Measurements from ENCODE around the gene SDC4. TPM values are rescaled to one million over a fixed set of nuclear protein-coding genes. Genes with fewer than 3 reads are reported as not detected.

Gene SDC4
- total RNA-seq, 1 experiment from 2014 or later = 242 TPM

DNA sequence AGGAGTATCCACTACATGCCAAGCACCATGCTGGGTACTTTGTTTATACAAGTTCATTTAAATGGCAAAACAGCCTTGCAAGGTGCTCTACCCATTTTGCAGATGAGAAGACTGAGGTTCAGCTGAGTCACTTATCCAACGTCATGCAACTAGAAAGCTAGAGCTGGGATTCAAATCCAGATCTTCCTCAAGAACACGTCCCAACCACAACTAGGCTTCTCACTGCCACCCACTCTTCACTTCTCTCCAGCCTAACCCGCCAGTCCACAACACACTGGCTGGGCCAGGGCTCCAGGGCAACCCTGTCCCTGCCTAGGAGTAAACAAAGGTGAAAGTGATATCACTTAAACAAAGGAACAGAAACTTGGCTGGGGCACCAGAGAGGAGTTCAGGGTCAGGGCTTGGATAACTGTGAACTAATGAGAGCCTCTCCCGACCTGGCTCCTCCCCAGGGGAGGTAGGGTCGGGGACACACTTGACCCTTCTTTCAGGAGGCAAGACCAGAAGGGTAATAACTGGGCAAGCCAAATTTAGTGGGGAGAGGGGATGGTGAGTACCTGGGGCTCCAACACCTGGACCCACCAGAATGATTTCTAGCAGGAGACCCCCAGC, 7.9 kb downstream of the SDC4 start:
- Mint-ChIP-seq H3K36me3 (ENCODE audit: insufficient read depth, unreplicated experiment) (peaks cover 100% of the 10 kb centered on the region), H3K4me3 (ENCODE audit: unreplicated experiment) (peak overlapping the region; percentile 97), H3K4me1 (ENCODE audit: low read depth, unreplicated experiment) (peaks cover 95% of the 10 kb centered on the region), H3K27me3 (ENCODE audit: insufficient read depth, unreplicated experiment) (no peaks in the 10 kb centered on the region), H3K27ac (ENCODE audit: unreplicated experiment) (peak overlapping the region; percentile 77), H3K9me3 (ENCODE audit: unreplicated experiment) (no peaks in the 10 kb centered on the region)
- TF ChIP-seq, protein P1, sequence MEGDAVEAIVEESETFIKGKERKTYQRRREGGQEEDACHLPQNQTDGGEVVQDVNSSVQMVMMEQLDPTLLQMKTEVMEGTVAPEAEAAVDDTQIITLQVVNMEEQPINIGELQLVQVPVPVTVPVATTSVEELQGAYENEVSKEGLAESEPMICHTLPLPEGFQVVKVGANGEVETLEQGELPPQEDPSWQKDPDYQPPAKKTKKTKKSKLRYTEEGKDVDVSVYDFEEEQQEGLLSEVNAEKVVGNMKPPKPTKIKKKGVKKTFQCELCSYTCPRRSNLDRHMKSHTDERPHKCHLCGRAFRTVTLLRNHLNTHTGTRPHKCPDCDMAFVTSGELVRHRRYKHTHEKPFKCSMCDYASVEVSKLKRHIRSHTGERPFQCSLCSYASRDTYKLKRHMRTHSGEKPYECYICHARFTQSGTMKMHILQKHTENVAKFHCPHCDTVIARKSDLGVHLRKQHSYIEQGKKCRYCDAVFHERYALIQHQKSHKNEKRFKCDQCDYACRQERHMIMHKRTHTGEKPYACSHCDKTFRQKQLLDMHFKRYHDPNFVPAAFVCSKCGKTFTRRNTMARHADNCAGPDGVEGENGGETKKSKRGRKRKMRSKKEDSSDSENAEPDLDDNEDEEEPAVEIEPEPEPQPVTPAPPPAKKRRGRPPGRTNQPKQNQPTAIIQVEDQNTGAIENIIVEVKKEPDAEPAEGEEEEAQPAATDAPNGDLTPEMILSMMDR (IDR thresholded peaks at IDR 0.05; ENCODE audit: insufficient read depth in 1 of 2, low read depth in 1 of 2, low read length in 1 of 2, severe bottlenecking in 1 of 2, unreplicated experiment in 1 of 2) = no peak
- no peaks in the 10 kb centered on the region for H3K27me3 ChIP-seq (replicated peaks; ENCODE audit: control insufficient read depth, insufficient read depth, low read length)
- BruUV-seq (replicated peaks) = no TSS peak
- CTCF ChIA-PET = interaction anchor here (1.4 to 4.4 kb wide), 3 partner anchors 17 to 23 kb away, joined by 4 to 50 read pairs (median 44); partner anchors contain the start of gene SYS1
- DNase-seq = peak in 1 of 2 experiments; percentile 35
- peaks cover 94% of the 10 kb centered on the region for H3K4me1 ChIP-seq
- intact Hi-C loops (cut with micrococcal nuclease; ENCODE audit: unreplicated experiment) = no loop called here
- POLR2A ChIA-PET = interaction anchor here (9.0 kb wide), 1 partner anchor 21 kb away, joined by 229 read pairs; the partner anchor contains the start of gene SYS1
- no peak overlapping the region for H3K4me3 ChIP-seq (ENCODE audit: low read depth, low read length)
- H3K9me3 ChIP-seq = no peaks in the 10 kb centered on the region
- peaks cover 15% of the 10 kb centered on the region for H3K36me3 ChIP-seq (ENCODE audit: control insufficient read depth, insufficient read depth, low read length)

GRCh38 chr20:45339799-45340198, 8.4 kb downstream of the SDC4 start:
- H3K4me3 Mint-ChIP-seq (ENCODE audit: unreplicated experiment) = peak overlapping the region; percentile 39
- peaks cover 100% of the 10 kb centered on the region for H3K36me3 Mint-ChIP-seq (ENCODE audit: insufficient read depth, unreplicated experiment)
- TF ChIP-seq, protein P1 (IDR thresholded peaks at IDR 0.05; ENCODE audit: insufficient read depth in 1 of 2, low read depth in 1 of 2, low read length in 1 of 2, severe bottlenecking in 1 of 2, unreplicated experiment in 1 of 2) = no peak
- DNase-seq = no peak
- Histone ChIP-seq H3K27me3 (replicated peaks; ENCODE audit: control insufficient read depth, insufficient read depth, low read length) (no peaks in the 10 kb centered on the region), H3K36me3 (ENCODE audit: control insufficient read depth, insufficient read depth, low read length) (peaks cover 17% of the 10 kb centered on the region), H3K4me3 (ENCODE audit: low read depth, low read length) (no peak overlapping the region), H3K4me1 (peaks cover 88% of the 10 kb centered on the region), H3K9me3 (no peaks in the 10 kb centered on the region)
- ChIA-PET POLR2A (interaction anchor here (9.0 kb wide), 1 partner anchor 22 kb away, joined by 229 read pairs; the partner anchor contains the start of gene SYS1), CTCF (no interaction called here)
- H3K4me1 Mint-ChIP-seq (ENCODE audit: low read depth, unreplicated experiment) = peaks cover 89% of the 10 kb centered on the region
- no peaks in the 10 kb centered on the region for H3K27me3 Mint-ChIP-seq (ENCODE audit: insufficient read depth, unreplicated experiment)
- BruUV-seq (replicated peaks) = no TSS peak
- intact Hi-C loops (cut with micrococcal nuclease; ENCODE audit: unreplicated experiment) = no loop called here
- peak overlapping the region; percentile 77 for H3K27ac Mint-ChIP-seq (ENCODE audit: unreplicated experiment)
- no peaks in the 10 kb centered on the region for H3K9me3 Mint-ChIP-seq (ENCODE audit: unreplicated experiment)

- Mint-ChIP-seq H3K4me1 (ENCODE audit: low read depth, unreplicated experiment) (peaks cover 82% of the 10 kb centered on the region), H3K27me3 (ENCODE audit: insufficient read depth, unreplicated experiment) (no peaks in the 10 kb centered on the region), H3K27ac (ENCODE audit: unreplicated experiment) (peak overlapping the region; percentile 77), H3K9me3 (ENCODE audit: unreplicated experiment) (no peaks in the 10 kb centered on the region), H3K36me3 (ENCODE audit: insufficient read depth, unreplicated experiment) (peaks cover 100% of the 10 kb centered on the region), H3K4me3 (ENCODE audit: unreplicated experiment) (peak overlapping the region; percentile 39)
- DNase-seq = no peak
- no peak overlapping the region for H3K4me3 ChIP-seq (ENCODE audit: low read depth, low read length)
- CTCF ChIA-PET = interaction anchor here (0.6 kb wide), 1 partner anchor 13 kb away, joined by 3 read pairs; no protein-coding TSS in a partner anchor
- BruUV-seq (replicated peaks) = no TSS peak
- peaks cover 17% of the 10 kb centered on the region for H3K36me3 ChIP-seq (ENCODE audit: control insufficient read depth, insufficient read depth, low read length)
- peaks cover 81% of the 10 kb centered on the region for H3K4me1 ChIP-seq
- TF ChIP-seq, protein P1 (IDR thresholded peaks at IDR 0.05; ENCODE audit: insufficient read depth in 1 of 2, low read depth in 1 of 2, low read length in 1 of 2, severe bottlenecking in 1 of 2, unreplicated experiment in 1 of 2) = no peak
- intact Hi-C loops (cut with micrococcal nuclease; ENCODE audit: unreplicated experiment) = no loop called here
- H3K9me3 ChIP-seq = no peaks in the 10 kb centered on the region
- no peaks in the 10 kb centered on the region for H3K27me3 ChIP-seq (replicated peaks; ENCODE audit: control insufficient read depth, insufficient read depth, low read length)
- POLR2A ChIA-PET = no interaction called here
Observed at GRCh38 chr20:45339084-45339483, 9.1 kb downstream of the SDC4 start.

All from Caco-2 (cell line).